HepG2 (cell line): ENCODE measurements around the gene KCNMA1. TPM values are rescaled to one million over a fixed set of nuclear protein-coding genes. Genes with fewer than 3 reads are reported as not detected.

Experiments used
- ATAC-seq: fragments of 200-7000 bp; cut with Tn5 transposase; 3 replicates; pipeline ENCODE4 v1.9.1; 2020; ENCODE audit warnings: mild to moderate bottlenecking, moderate library complexity
- BruUV-seq: library from RNA; stranded (reverse); fragments of 400-500 nt; replicated peaks from 2 replicates; lab custom pipeline; 2021; lab: Mats Ljungman, UMichigan
- CTCF ChIA-PET: fragments of 300-600 bp; formaldehyde crosslinking; extraction: SDS; loops from one replicate; lab custom pipeline; 2021; ENCODE audit warnings: low total read pairs, inconsistent platforms, low intra/inter-chr PET ratio; lab: Yijun Ruan, JAX
- POLR2A ChIA-PET: fragments of 350-600 bp; sonication (Branson Sonifier 250); formaldehyde crosslinking; loops from one replicate; lab custom pipeline; 2020; ENCODE audit warnings: antibody characterized with exemption, inconsistent platforms; lab: Yijun Ruan, JAX
- DNase-seq: peaks from one replicate; pipeline ENCODE4 v3.0.0-alpha.2; 2015; ENCODE audit warnings: low spot score
- FAIRE-seq: peaks from 3 replicates; lab custom pipeline; 2011; peaks lifted over from hg19 to GRCh38; lab: Jason Lieb, UNC
- H2AFZ ChIP-seq: one replicate; pipeline ENCODE4 v1.6.1; 2011; ENCODE audit warnings: low read length, inconsistent platforms
- H3K27ac ChIP-seq: fragments of 300-600 bp; 3 replicates; pipeline ENCODE4 v1.8.0; 2011; ENCODE audit warnings: mixed run types, mild to moderate bottlenecking, mixed read lengths, low read length, inconsistent platforms; ENCODE audit not compliant: insufficient read depth; ENCODE audit errors: extremely low read length
- H3K27me3 ChIP-seq, 2 experiments: fragments of 200-600 bp in 1 of 2; 2 replicates in 1 of 2; 3 replicates in 1 of 2; pipeline versions ENCODE4 v1.6.0 to v1.8.0; 2011; ENCODE audit warnings: low read length in 2 of 2, mild to moderate bottlenecking in 2 of 2, moderate library complexity in 2 of 2, inconsistent platforms in 1 of 2; ENCODE audit not compliant: insufficient read depth in 2 of 2, control insufficient read depth in 1 of 2
- H3K36me3 ChIP-seq, 2 experiments: fragments of 200-600 bp in 1 of 2; replicated peaks in 1 of 2; 2 replicates in 1 of 2; 3 replicates in 1 of 2; pipeline versions ENCODE4 v1.5.1 to v1.8.0; 2011; ENCODE audit warnings: low read length in 2 of 2, inconsistent platforms in 1 of 2; ENCODE audit not compliant: insufficient read depth in 2 of 2, control insufficient read depth in 1 of 2
- H3K4me1 ChIP-seq: 2 replicates; pipeline ENCODE4 v1.5.1; 2012; ENCODE audit warnings: low read length, inconsistent platforms; ENCODE audit not compliant: insufficient read depth
- H3K4me2 ChIP-seq: 2 replicates; pipeline ENCODE4 v1.6.0; 2011; ENCODE audit warnings: low read depth, low read length, inconsistent platforms
- H3K4me3 ChIP-seq, 3 experiments: fragments of 200-600 bp in 1 of 3; sonication (generic), shearing (Covaris generic) in 1 of 3; replicated peaks in 1 of 3; 2 replicates each; pipeline ENCODE4 v1.5.1; 2011 to 2016; ENCODE audit warnings: low read length in 3 of 3, inconsistent platforms in 2 of 3, low read depth in 2 of 3, mild to moderate bottlenecking in 2 of 3, control low read depth in 1 of 3, mixed read lengths in 1 of 3; ENCODE audit not compliant: insufficient read depth in 1 of 3
- H3K79me2 ChIP-seq: one replicate; pipeline ENCODE4 v1.6.1; 2011; ENCODE audit warnings: low read length, inconsistent platforms; ENCODE audit not compliant: insufficient read depth
- H3K9ac ChIP-seq: 2 replicates; pipeline ENCODE4 v1.6.0; 2011; ENCODE audit warnings: mild to moderate bottlenecking, low read depth, low read length, inconsistent platforms; ENCODE audit not compliant: insufficient read depth
- H3K9me3 ChIP-seq: 2 replicates; pipeline ENCODE4 v1.5.1; 2012; ENCODE audit warnings: mild to moderate bottlenecking, low read length
- H4K20me1 ChIP-seq: 2 replicates; pipeline ENCODE4 v1.6.0; 2011; ENCODE audit warnings: inconsistent platforms, mild to moderate bottlenecking, low read length, moderate library complexity; ENCODE audit not compliant: insufficient read depth
- CENPX ChIP-seq: sonication (generic); formaldehyde crosslinking; IDR thresholded peaks from 2 replicates; pipeline ENCODE4 v1.9.0; 2021; ENCODE audit warnings: mild to moderate bottlenecking, missing genetic modification reagents, moderate library complexity
- CREM ChIP-seq, 2 experiments: sonication (generic) in 1 of 2; formaldehyde crosslinking in 1 of 2; IDR thresholded peaks; 2 replicates each; pipeline versions ENCODE4 v1.4.0 to v1.6.1; 2016 to 2020; ENCODE audit warnings: antibody characterized with exemption in 1 of 2, mild to moderate bottlenecking in 1 of 2, missing genetic modification reagents in 1 of 2
- DNMT3B ChIP-seq: conservative IDR thresholded peaks from 2 replicates; pipeline ENCODE4 v1.6.1; 2016; ENCODE audit warnings: missing biosample characterization, control low read depth
- IKZF5 ChIP-seq: IDR thresholded peaks from 2 replicates; pipeline ENCODE4 v1.6.1; 2018; ENCODE audit warnings: missing genetic modification reagents, mild to moderate bottlenecking, missing compliant biosample characterization
- MAFG ChIP-seq: sonication (generic); formaldehyde crosslinking; IDR thresholded peaks from 2 replicates; pipeline ENCODE4 v1.5.1; 2020; ENCODE audit warnings: mild to moderate bottlenecking, missing genetic modification reagents
- NR2C2 ChIP-seq: sonication (generic); formaldehyde crosslinking; IDR thresholded peaks from 2 replicates; pipeline ENCODE4 v1.4.0; 2020; ENCODE audit warnings: missing genetic modification reagents, mild to moderate bottlenecking, moderate library complexity, borderline replicate concordance
- RARG ChIP-seq: sonication (generic); formaldehyde crosslinking; IDR thresholded peaks from 2 replicates; pipeline ENCODE4 v1.4.0; 2020; ENCODE audit warnings: low read depth, mild to moderate bottlenecking, missing genetic modification reagents
- REL ChIP-seq: sonication (generic); formaldehyde crosslinking; conservative IDR thresholded peaks from 2 replicates; pipeline ENCODE4 v1.8.0; 2022; ENCODE audit warnings: mild to moderate bottlenecking, missing genetic modification reagents, moderate library complexity
- ZNF20 ChIP-seq: sonication (generic); formaldehyde crosslinking; IDR thresholded peaks from 2 replicates; pipeline ENCODE4 v1.4.0; 2020; ENCODE audit warnings: mild to moderate bottlenecking, moderate library complexity, missing genetic modification reagents
- ZNF761 ChIP-seq: sonication (generic); formaldehyde crosslinking; conservative IDR thresholded peaks from 2 replicates; pipeline ENCODE4 v1.4.0; 2020; ENCODE audit warnings: mild to moderate bottlenecking, missing genetic modification reagents
- WGBS: methylation state at CpG from one replicate; pipeline ENCODE4 v1.1.6; 2017; ENCODE audit warnings: low lambda C conversion rate; 5-methylcytosine and 5-hydroxymethylcytosine counted together
- in situ Hi-C: cut with HindIII; loops from 2 replicates; pipeline ENCODE4 v1.10.0; 2017; ENCODE audit warnings: low pct_unique_long_range_greater_than_20kb; ENCODE audit not compliant: extremely low pct_ligation_motif_present
- intact Hi-C: fragments of 100-400 bp; cut with micrococcal nuclease; formaldehyde crosslinking; loops from one replicate; pipeline ENCODE4 v1.10.0; 2022; ENCODE audit not compliant: unreplicated experiment
- polyA plus RNA-seq, 8 experiments: library from polyadenylated mRNA; depleted of rRNA in 3 of 8; stranded (reverse) in 7 of 8; unstranded in 1 of 8; fragments of >200 nt; fragmentation: Illumina TruSeq in 4 of 8; extraction: Trizol in 4 of 8; gene quantifications; 2 replicates each; pipeline versions ENCODE4 v1.2.1 to v1.2.3, GENCODE V29; 2011 to 2016; ENCODE audit warnings: low read depth in 4 of 8, missing spikeins in 1 of 8, mixed read lengths in 1 of 8; ENCODE audit not compliant: insufficient read depth in 1 of 8
- total RNA-seq, 5 experiments: library from RNA; depleted of rRNA; stranded (reverse); fragments of >200 nt; fragmentation: Illumina TruSeq; extraction: Trizol; gene quantifications; 2 replicates each; pipeline ENCODE4 v1.2.3, GENCODE V29; 2016; ENCODE audit warnings: low read depth in 1 of 5
- TF ChIP-seq, protein P1 (sequence below): sonication (generic); formaldehyde crosslinking; IDR thresholded peaks from 2 replicates; pipeline ENCODE4 v1.4.0; 2020; ENCODE audit warnings: mild to moderate bottlenecking, missing genetic modification reagents
- TF ChIP-seq, protein P2 (sequence below): sonication (generic); formaldehyde crosslinking; IDR thresholded peaks from 2 replicates; pipeline ENCODE4 v1.9.0; 2021; ENCODE audit warnings: missing genetic modification reagents, borderline replicate concordance

KCNMA1 gene
- total and polyA plus RNA-seq, 2 of the 13 experiments (the other 11 are each of a cell fraction or from before 2014, with no cell fraction given): 0.02 TPM; not detected in 1

- no peak overlapping the region for H2AFZ ChIP-seq
- no peak overlapping the region for H3K4me2 ChIP-seq
- TF ChIP-seq CENPX (CRISPR knock-in tag) (no peak), IKZF5 (no peak), REL (no peak), MAFG (CRISPR knock-in tag) (no peak), ZNF761 (no peak), RARG (no peak), DNMT3B (CRISPR knock-in tag) (no peak), ZNF20 (CRISPR knock-in tag) (no peak), CREM (IDR thresholded peaks at IDR 0.05) (no peak), CREM (CRISPR knock-in tag; IDR thresholded peaks at IDR 0.05) (no peak), NR2C2 (no peak)
- TF ChIP-seq, protein P1, sequence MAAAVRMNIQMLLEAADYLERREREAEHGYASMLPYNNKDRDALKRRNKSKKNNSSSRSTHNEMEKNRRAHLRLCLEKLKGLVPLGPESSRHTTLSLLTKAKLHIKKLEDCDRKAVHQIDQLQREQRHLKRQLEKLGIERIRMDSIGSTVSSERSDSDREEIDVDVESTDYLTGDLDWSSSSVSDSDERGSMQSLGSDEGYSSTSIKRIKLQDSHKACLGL (CRISPR knock-in tag): no peak
- TF ChIP-seq, protein P2, sequence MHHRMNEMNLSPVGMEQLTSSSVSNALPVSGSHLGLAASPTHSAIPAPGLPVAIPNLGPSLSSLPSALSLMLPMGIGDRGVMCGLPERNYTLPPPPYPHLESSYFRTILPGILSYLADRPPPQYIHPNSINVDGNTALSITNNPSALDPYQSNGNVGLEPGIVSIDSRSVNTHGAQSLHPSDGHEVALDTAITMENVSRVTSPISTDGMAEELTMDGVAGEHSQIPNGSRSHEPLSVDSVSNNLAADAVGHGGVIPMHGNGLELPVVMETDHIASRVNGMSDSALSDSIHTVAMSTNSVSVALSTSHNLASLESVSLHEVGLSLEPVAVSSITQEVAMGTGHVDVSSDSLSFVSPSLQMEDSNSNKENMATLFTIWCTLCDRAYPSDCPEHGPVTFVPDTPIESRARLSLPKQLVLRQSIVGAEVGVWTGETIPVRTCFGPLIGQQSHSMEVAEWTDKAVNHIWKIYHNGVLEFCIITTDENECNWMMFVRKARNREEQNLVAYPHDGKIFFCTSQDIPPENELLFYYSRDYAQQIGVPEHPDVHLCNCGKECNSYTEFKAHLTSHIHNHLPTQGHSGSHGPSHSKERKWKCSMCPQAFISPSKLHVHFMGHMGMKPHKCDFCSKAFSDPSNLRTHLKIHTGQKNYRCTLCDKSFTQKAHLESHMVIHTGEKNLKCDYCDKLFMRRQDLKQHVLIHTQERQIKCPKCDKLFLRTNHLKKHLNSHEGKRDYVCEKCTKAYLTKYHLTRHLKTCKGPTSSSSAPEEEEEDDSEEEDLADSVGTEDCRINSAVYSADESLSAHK (CRISPR knock-in tag): no peak
- TF ChIP-seq, all 625 proteins: peak for 0
- Histone ChIP-seq H3K27me3 (peaks cover 0 to 9% of the 10 kb centered on the region in 2 experiments; a peak in 2 of 5 replicates), H4K20me1 (no peaks in the 10 kb centered on the region), H3K36me3 (no peaks in the 10 kb centered on the region), H3K4me1 (no peaks in the 10 kb centered on the region), H3K79me2 (no peaks in the 10 kb centered on the region), H3K4me3 (no peak overlapping the region), H3K27ac (no peak overlapping the region), H3K9ac (no peak overlapping the region), H3K9me3 (no peaks in the 10 kb centered on the region)
- WGBS: 0% methylated on average over 2 of the region's 2 CpGs
- FAIRE-seq (no peak), ATAC-seq (no peak), DNase-seq (no peak)
- BruUV-seq: no TSS peak
- in situ Hi-C loops: no loop called here
- intact Hi-C loops: no loop called here
- ChIA-PET CTCF (no interaction called here), POLR2A (no interaction called here)
Observed at GRCh38 chr10:77180794-77181193, 456.8 kb downstream of the KCNMA1 start.
